Measurements from ENCODE around the gene TCF12. TPM values are rescaled to one million over a fixed set of nuclear protein-coding genes. Genes with fewer than 3 reads are reported as not detected.

TCF12 gene
- total RNA-seq, 3 donors from 2014 or later (not counting 1 experiment from before 2014, with no cell fraction given), result 84.1 to 111 (median 107) TPM

GRCh38 chr15:57027596-57027995, 109.2 kb downstream of the TCF12 start:
- intact Hi-C loops (cut with micrococcal nuclease), result no loop called here
- no peaks in the 10 kb centered on the region for H3K27me3 ChIP-seq (ENCODE audit: control insufficient read depth, insufficient read depth, low read length)
- no peak overlapping the region for H3K27ac ChIP-seq (ENCODE audit: low read length)
- Mint-ChIP-seq H3K27ac (no peak overlapping the region), H3K4me1 (peaks cover 62% of the 10 kb centered on the region in 2 donors), H3K27me3 (ENCODE audit: low read depth in 2 of 2) (no peaks in the 10 kb centered on the region), H3K36me3 (no peaks in the 10 kb centered on the region), H3K4me3 (no peak overlapping the region), H3K9me3 (no peaks in the 10 kb centered on the region)
- WGBS (ENCODE audit: insufficient coverage), result 88% methylated on average over 4 of the region's 5 CpGs
- H3K9me3 ChIP-seq (ENCODE audit: control insufficient read depth, insufficient read depth, low read length), result no peaks in the 10 kb centered on the region
- no peaks in the 10 kb centered on the region for H3K36me3 ChIP-seq (ENCODE audit: control insufficient read depth, insufficient read depth, low read length)
- H3K4me3 ChIP-seq (ENCODE audit: low read length), result no peak overlapping the region
- DNase-seq, result no peak
- no peak for TF ChIP-seq CTCF (IDR thresholded peaks at IDR 0.05)
- H3K4me1 ChIP-seq (ENCODE audit: control insufficient read depth, insufficient read depth, low read length), result no peaks in the 10 kb centered on the region
- no peak for ATAC-seq

GRCh38 chr15:57028176-57028575, 109.7 kb downstream of the TCF12 start:
- Mint-ChIP-seq H3K4me3 (no peak overlapping the region), H3K36me3 (no peaks in the 10 kb centered on the region), H3K27ac (no peak overlapping the region), H3K4me1 (peaks cover 60% of the 10 kb centered on the region in 2 donors), H3K27me3 (ENCODE audit: low read depth in 2 of 2) (no peaks in the 10 kb centered on the region), H3K9me3 (no peaks in the 10 kb centered on the region)
- no peak for TF ChIP-seq CTCF (IDR thresholded peaks at IDR 0.05)
- H3K9me3 ChIP-seq (ENCODE audit: control insufficient read depth, insufficient read depth, low read length), result no peaks in the 10 kb centered on the region
- no peaks in the 10 kb centered on the region for H3K27me3 ChIP-seq (ENCODE audit: control insufficient read depth, insufficient read depth, low read length)
- no peaks in the 10 kb centered on the region for H3K36me3 ChIP-seq (ENCODE audit: control insufficient read depth, insufficient read depth, low read length)
- H3K27ac ChIP-seq (ENCODE audit: low read length), result no peak overlapping the region
- intact Hi-C loops (cut with micrococcal nuclease), result no loop called here
- no peak for ATAC-seq
- no peak overlapping the region for H3K4me3 ChIP-seq (ENCODE audit: low read length)
- 87% methylated on average over 7 of the region's 7 CpGs for WGBS (ENCODE audit: insufficient coverage)
- no peaks in the 10 kb centered on the region for H3K4me1 ChIP-seq (ENCODE audit: control insufficient read depth, insufficient read depth, low read length)
- no peak for DNase-seq

GRCh38 chr15:57030011-57030410, 111.6 kb downstream of the TCF12 start:
- WGBS (ENCODE audit: insufficient coverage), result 96% methylated on average over 2 of the region's 3 CpGs
- Histone ChIP-seq H3K27me3 (ENCODE audit: control insufficient read depth, insufficient read depth, low read length) (no peaks in the 10 kb centered on the region), H3K27ac (ENCODE audit: low read length) (no peak overlapping the region), H3K36me3 (ENCODE audit: control insufficient read depth, insufficient read depth, low read length) (no peaks in the 10 kb centered on the region), H3K4me1 (ENCODE audit: control insufficient read depth, insufficient read depth, low read length) (no peaks in the 10 kb centered on the region), H3K4me3 (ENCODE audit: low read length) (no peak overlapping the region), H3K9me3 (ENCODE audit: control insufficient read depth, insufficient read depth, low read length) (no peaks in the 10 kb centered on the region)
- H3K4me3 Mint-ChIP-seq, result no peak overlapping the region
- DNase-seq (no peak), ATAC-seq (no peak)
- intact Hi-C loops (cut with micrococcal nuclease), result no loop called here
- H3K27ac Mint-ChIP-seq, result no peak overlapping the region
- peaks cover 47 to 48% of the 10 kb centered on the region in 2 donors for H3K4me1 Mint-ChIP-seq
- H3K9me3 Mint-ChIP-seq, result no peaks in the 10 kb centered on the region
- H3K36me3 Mint-ChIP-seq, result no peaks in the 10 kb centered on the region
- TF ChIP-seq CTCF (IDR thresholded peaks at IDR 0.05), result no peak
- H3K27me3 Mint-ChIP-seq (ENCODE audit: low read depth in 2 of 2), result no peaks in the 10 kb centered on the region

- H3K36me3 Mint-ChIP-seq, result no peaks in the 10 kb centered on the region
- Histone ChIP-seq H3K4me3 (ENCODE audit: low read length) (no peak overlapping the region), H3K4me1 (ENCODE audit: control insufficient read depth, insufficient read depth, low read length) (no peaks in the 10 kb centered on the region), H3K27me3 (ENCODE audit: control insufficient read depth, insufficient read depth, low read length) (no peaks in the 10 kb centered on the region), H3K36me3 (ENCODE audit: control insufficient read depth, insufficient read depth, low read length) (no peaks in the 10 kb centered on the region), H3K9me3 (ENCODE audit: control insufficient read depth, insufficient read depth, low read length) (no peaks in the 10 kb centered on the region), H3K27ac (ENCODE audit: low read length) (no peak overlapping the region)
- peaks cover 44 to 47% of the 10 kb centered on the region in 2 donors for H3K4me1 Mint-ChIP-seq
- DNase-seq (no peak), ATAC-seq (no peak)
- no peak overlapping the region for H3K4me3 Mint-ChIP-seq
- intact Hi-C loops (cut with micrococcal nuclease), result no loop called here
- WGBS (ENCODE audit: insufficient coverage), result no CpG with 5 or more reads among the region's 1 CpG
- H3K27me3 Mint-ChIP-seq (ENCODE audit: low read depth in 2 of 2), result no peaks in the 10 kb centered on the region
- no peaks in the 10 kb centered on the region for H3K9me3 Mint-ChIP-seq
- H3K27ac Mint-ChIP-seq, result peak overlapping the region in 1 of 2 donors; percentile 21
- TF ChIP-seq CTCF (IDR thresholded peaks at IDR 0.05), result no peak
Measured at GRCh38 chr15:57031082-57031481, 112.6 kb downstream of the TCF12 start.
